HepG2 (cell line): ENCODE measurements around the gene PCDHGA9. TPM values are rescaled to one million over a fixed set of nuclear protein-coding genes. Genes with fewer than 3 reads are reported as not detected.

Experiments
- ATAC-seq: fragments of 200-7000 bp; cut with Tn5 transposase; 3 replicates; pipeline ENCODE4 v1.9.1; 2020; ENCODE audit warnings: mild to moderate bottlenecking, moderate library complexity
- BruUV-seq: library from RNA; stranded (reverse); fragments of 400-500 nt; replicated peaks from 2 replicates; lab custom pipeline; 2021; lab: Mats Ljungman, UMichigan
- CTCF ChIA-PET: fragments of 300-600 bp; formaldehyde crosslinking; extraction: SDS; loops from one replicate; lab custom pipeline; 2021; ENCODE audit warnings: low total read pairs, inconsistent platforms, low intra/inter-chr PET ratio; lab: Yijun Ruan, JAX
- POLR2A ChIA-PET: fragments of 350-600 bp; sonication (Branson Sonifier 250); formaldehyde crosslinking; loops from one replicate; lab custom pipeline; 2020; ENCODE audit warnings: antibody characterized with exemption, inconsistent platforms; lab: Yijun Ruan, JAX
- DNase-seq: peaks from one replicate; pipeline ENCODE4 v3.0.0-alpha.2; 2015; ENCODE audit warnings: low spot score
- FAIRE-seq: peaks from 3 replicates; lab custom pipeline; 2011; peaks lifted over from hg19 to GRCh38; lab: Jason Lieb, UNC
- H2AFZ ChIP-seq: one replicate; pipeline ENCODE4 v1.6.1; 2011; ENCODE audit warnings: low read length, inconsistent platforms
- H3K27ac ChIP-seq: fragments of 300-600 bp; 3 replicates; pipeline ENCODE4 v1.8.0; 2011; ENCODE audit warnings: mixed run types, mild to moderate bottlenecking, mixed read lengths, low read length, inconsistent platforms; ENCODE audit not compliant: insufficient read depth; ENCODE audit errors: extremely low read length
- H3K27me3 ChIP-seq, 2 experiments: fragments of 200-600 bp in 1 of 2; 2 replicates in 1 of 2; 3 replicates in 1 of 2; pipeline versions ENCODE4 v1.6.0 to v1.8.0; 2011; ENCODE audit warnings: low read length in 2 of 2, mild to moderate bottlenecking in 2 of 2, moderate library complexity in 2 of 2, inconsistent platforms in 1 of 2; ENCODE audit not compliant: insufficient read depth in 2 of 2, control insufficient read depth in 1 of 2
- H3K36me3 ChIP-seq, 2 experiments: fragments of 200-600 bp in 1 of 2; replicated peaks in 1 of 2; 2 replicates in 1 of 2; 3 replicates in 1 of 2; pipeline versions ENCODE4 v1.5.1 to v1.8.0; 2011; ENCODE audit warnings: low read length in 2 of 2, inconsistent platforms in 1 of 2; ENCODE audit not compliant: insufficient read depth in 2 of 2, control insufficient read depth in 1 of 2
- H3K4me1 ChIP-seq: 2 replicates; pipeline ENCODE4 v1.5.1; 2012; ENCODE audit warnings: low read length, inconsistent platforms; ENCODE audit not compliant: insufficient read depth
- H3K4me2 ChIP-seq: 2 replicates; pipeline ENCODE4 v1.6.0; 2011; ENCODE audit warnings: low read depth, low read length, inconsistent platforms
- H3K4me3 ChIP-seq, 3 experiments: fragments of 200-600 bp in 1 of 3; sonication (generic), shearing (Covaris generic) in 1 of 3; replicated peaks in 1 of 3; 2 replicates each; pipeline ENCODE4 v1.5.1; 2011 to 2016; ENCODE audit warnings: low read length in 3 of 3, inconsistent platforms in 2 of 3, low read depth in 2 of 3, mild to moderate bottlenecking in 2 of 3, control low read depth in 1 of 3, mixed read lengths in 1 of 3; ENCODE audit not compliant: insufficient read depth in 1 of 3
- H3K79me2 ChIP-seq: one replicate; pipeline ENCODE4 v1.6.1; 2011; ENCODE audit warnings: low read length, inconsistent platforms; ENCODE audit not compliant: insufficient read depth
- H3K9ac ChIP-seq: 2 replicates; pipeline ENCODE4 v1.6.0; 2011; ENCODE audit warnings: mild to moderate bottlenecking, low read depth, low read length, inconsistent platforms; ENCODE audit not compliant: insufficient read depth
- H3K9me3 ChIP-seq: 2 replicates; pipeline ENCODE4 v1.5.1; 2012; ENCODE audit warnings: mild to moderate bottlenecking, low read length
- H4K20me1 ChIP-seq: 2 replicates; pipeline ENCODE4 v1.6.0; 2011; ENCODE audit warnings: inconsistent platforms, mild to moderate bottlenecking, low read length, moderate library complexity; ENCODE audit not compliant: insufficient read depth
- ARNT2 ChIP-seq: sonication (generic); formaldehyde crosslinking; IDR thresholded peaks from 2 replicates; pipeline ENCODE4 v1.8.0; 2022; ENCODE audit warnings: mild to moderate bottlenecking, low read depth, missing genetic modification reagents, moderate library complexity
- FOXK2 ChIP-seq: fragments of 450-650 bp; IDR thresholded peaks from 2 replicates; pipeline ENCODE4 v1.6.1; 2016
- MED13 ChIP-seq: sonication (generic); formaldehyde crosslinking; IDR thresholded peaks from 2 replicates; pipeline ENCODE4 v1.5.0; 2020; ENCODE audit warnings: missing genetic modification reagents
- ZFP41 ChIP-seq: sonication (generic); formaldehyde crosslinking; IDR thresholded peaks from 2 replicates; pipeline ENCODE4 v1.4.0; 2020; ENCODE audit warnings: mild to moderate bottlenecking, missing genetic modification reagents, borderline replicate concordance
- ZNF510 ChIP-seq: sonication (generic); formaldehyde crosslinking; IDR thresholded peaks from 2 replicates; pipeline ENCODE4 v1.4.0; 2020; ENCODE audit warnings: low read depth, mild to moderate bottlenecking, missing genetic modification reagents
- WGBS: methylation state at CpG from one replicate; pipeline ENCODE4 v1.1.6; 2017; ENCODE audit warnings: low lambda C conversion rate; 5-methylcytosine and 5-hydroxymethylcytosine counted together
- in situ Hi-C: cut with HindIII; loops from 2 replicates; pipeline ENCODE4 v1.10.0; 2017; ENCODE audit warnings: low pct_unique_long_range_greater_than_20kb; ENCODE audit not compliant: extremely low pct_ligation_motif_present
- intact Hi-C: fragments of 100-400 bp; cut with micrococcal nuclease; formaldehyde crosslinking; loops from one replicate; pipeline ENCODE4 v1.10.0; 2022; ENCODE audit not compliant: unreplicated experiment
- polyA plus RNA-seq, 8 experiments: library from polyadenylated mRNA; depleted of rRNA in 3 of 8; stranded (reverse) in 7 of 8; unstranded in 1 of 8; fragments of >200 nt; fragmentation: Illumina TruSeq in 4 of 8; extraction: Trizol in 4 of 8; gene quantifications; 2 replicates each; pipeline versions ENCODE4 v1.2.1 to v1.2.3, GENCODE V29; 2011 to 2016; ENCODE audit warnings: low read depth in 4 of 8, missing spikeins in 1 of 8, mixed read lengths in 1 of 8; ENCODE audit not compliant: insufficient read depth in 1 of 8
- total RNA-seq, 5 experiments: library from RNA; depleted of rRNA; stranded (reverse); fragments of >200 nt; fragmentation: Illumina TruSeq; extraction: Trizol; gene quantifications; 2 replicates each; pipeline ENCODE4 v1.2.3, GENCODE V29; 2016; ENCODE audit warnings: low read depth in 1 of 5

The PCDHGA9 gene
- total and polyA plus RNA-seq, 2 of the 13 experiments (the other 11 are each of a cell fraction or from before 2014, with no cell fraction given): 0.09 to 0.38 TPM

DNA sequence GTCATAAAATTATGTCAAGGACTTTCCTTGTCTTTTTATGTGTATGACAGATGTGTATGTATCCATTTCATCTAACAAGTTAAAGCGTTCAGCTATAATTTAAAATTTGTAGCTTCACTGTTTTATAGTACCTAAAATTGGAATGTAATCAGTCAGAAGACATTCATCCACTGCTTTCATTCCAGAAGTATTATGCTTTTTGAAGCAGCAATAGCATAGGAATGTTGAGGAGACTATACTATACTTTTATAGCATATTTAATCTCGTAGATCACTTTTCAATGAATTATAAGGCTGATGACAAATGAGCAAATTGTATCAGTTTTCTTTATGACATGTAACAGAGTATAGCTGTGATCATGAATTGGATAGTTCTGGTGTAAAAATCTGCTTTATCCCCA is 34.6 kb downstream of the PCDHGA9 start:
- Histone ChIP-seq H3K27ac (no peak overlapping the region), H3K9me3 (peaks cover 1% of the 10 kb centered on the region; the same call in 1 of the 2 replicates), H3K9ac (no peak overlapping the region), H3K4me2 (no peak overlapping the region), H4K20me1 (no peaks in the 10 kb centered on the region), H3K36me3 (no peaks in the 10 kb centered on the region), H3K4me1 (no peaks in the 10 kb centered on the region), H3K27me3 (no peaks in the 10 kb centered on the region), H3K4me3 (no peak overlapping the region), H3K79me2 (no peaks in the 10 kb centered on the region), H2AFZ (no peak overlapping the region)
- no peak for TF ChIP-seq MED13 (CRISPR knock-in tag)
- no peak for TF ChIP-seq ZFP41 (CRISPR knock-in tag)
- ChIA-PET CTCF (no interaction called here), POLR2A (no interaction called here)
- ATAC-seq: no peak
- intact Hi-C loops: no loop called here
- no TSS peak for BruUV-seq
- in situ Hi-C loops: no loop called here
- no peak for FAIRE-seq
- no peak for DNase-seq
- 9% methylated on average over 2 of the region's 2 CpGs for WGBS

- Histone ChIP-seq H3K4me1 (no peaks in the 10 kb centered on the region), H3K27ac (no peak overlapping the region), H4K20me1 (no peaks in the 10 kb centered on the region), H3K36me3 (no peaks in the 10 kb centered on the region), H3K9me3 (no peaks in the 10 kb centered on the region), H2AFZ (no peak overlapping the region), H3K4me3 (no peak overlapping the region), H3K9ac (no peak overlapping the region), H3K79me2 (no peaks in the 10 kb centered on the region), H3K27me3 (no peaks in the 10 kb centered on the region), H3K4me2 (no peak overlapping the region)
- whole genome bisulfite sequencing: 9% methylated on average over 10 of the region's 10 CpGs
- no peak for FAIRE-seq
- no peak for TF ChIP-seq ZNF510
- no peak for TF ChIP-seq FOXK2
- no peak for TF ChIP-seq ARNT2 (CRISPR knock-in tag)
- intact Hi-C loops: no loop called here
- no peak for DNase-seq
- in situ Hi-C loops: no loop called here
- CTCF ChIA-PET: no interaction called here
- no peak for ATAC-seq
- no TSS peak for BruUV-seq
- POLR2A ChIA-PET: no interaction called here
Measured at GRCh38 chr5:141439411-141440141, 37.0 kb downstream of the PCDHGA9 start.
